ENCODE data around the gene TEX50. TPM values are rescaled to one million over a fixed set of nuclear protein-coding genes. Genes with fewer than 3 reads are reported as not detected.
"Not testable (repeated sequence)": the region's sequence is repeated elsewhere in the genome, so short reads cannot be mapped to it uniquely, and the experiment has no call there.

TEX50 gene
- total RNA-seq, 1 experiment from 2014 or later = not detected

- Histone ChIP-seq H3K4me1 (replicated peaks) (no peaks in the 10 kb centered on the region), H3K9me3 (replicated peaks) (no peaks in the 10 kb centered on the region), H3K27ac (no peak overlapping the region), H3K36me3 (no peaks in the 10 kb centered on the region), H3K4me3 (no peak overlapping the region), H3K27me3 (replicated peaks) (no peaks in the 10 kb centered on the region; the same call in 1 of the 2 replicates)
- DNase-seq (ENCODE audit: low read depth in 1 of 2, low spot score in 2 of 2) = no peak
Observed at GRCh38 chr1:173682184-173682583, 47.0 kb downstream of the TEX50 start.

- not testable (repeated sequence) for H3K4me1 ChIP-seq (replicated peaks); H3K36me3 ChIP-seq; H3K9me3 ChIP-seq (replicated peaks); H3K4me3 ChIP-seq; DNase-seq (ENCODE audit: low read depth in 1 of 2, low spot score in 2 of 2); H3K27ac ChIP-seq; H3K27me3 ChIP-seq (replicated peaks)
Observed at GRCh38 chr1:173683838-173684237, 48.7 kb downstream of the TEX50 start.

- not testable (repeated sequence) for H3K4me3 ChIP-seq; H3K9me3 ChIP-seq (replicated peaks); H3K36me3 ChIP-seq; H3K27me3 ChIP-seq (replicated peaks); H3K4me1 ChIP-seq (replicated peaks); DNase-seq (ENCODE audit: low read depth in 1 of 2, low spot score in 2 of 2); H3K27ac ChIP-seq
Observed at GRCh38 chr1:173685121-173685520, 50.0 kb downstream of the TEX50 start.

Other genes with a start within 250 kb of the TEX50 start
- 282 and 448 TPM in 2 replicates for gene PRDX6, start 158.0 kb upstream of the TEX50 start, total RNA-seq (2014; rRNA removed; shearing (Covaris generic))
- not detected in 2 replicates for gene SLC9C2, start 32.3 kb upstream of the TEX50 start, total RNA-seq (2014; rRNA removed; shearing (Covaris generic))
- gene ANKRD45, start 34.5 kb downstream of the TEX50 start, total RNA-seq (2014; rRNA removed; shearing (Covaris generic)) = not detected in 2 replicates
- 26.3 and 29.9 TPM in 2 replicates for gene KLHL20, start 79.6 kb downstream of the TEX50 start, total RNA-seq (2014; rRNA removed; shearing (Covaris generic))
- 24.5 and 32.4 TPM in 2 replicates for gene DARS2, start 189.3 kb downstream of the TEX50 start, total RNA-seq (2014; rRNA removed; shearing (Covaris generic))
- 37.8 and 56.2 TPM in 2 replicates for gene CENPL, start 189.5 kb downstream of the TEX50 start, total RNA-seq (2014; rRNA removed; shearing (Covaris generic))
- gene GAS5, start 232.7 kb downstream of the TEX50 start, total RNA-seq (2014; rRNA removed; shearing (Covaris generic)) = 277 and 312 TPM in 2 replicates
- 3.0 and 4.8 TPM in 2 replicates for gene ZBTB37, start 233.0 kb downstream of the TEX50 start, total RNA-seq (2014; rRNA removed; shearing (Covaris generic))

All from SJSA1 (cell line).